Esophagus muscularis mucosa (tissue), 3 donors: ENCODE results near the gene TUBGCP2.

Experiments
- CTCF ChIP-seq, 3 experiments: fragments of 200-600 bp in 2 of 3; fragments of 450-650 bp in 1 of 3; sonication (generic) in 2 of 3; IDR thresholded peaks; one replicate each; pipeline ENCODE4 v1.5.1; 2017 to 2019; ENCODE audit warnings: antibody characterized with exemption in 3 of 3, mild to moderate bottlenecking in 2 of 3, moderate library complexity in 1 of 3
- POLR2AphosphoS5 ChIP-seq, 2 donors: sonication (generic); formaldehyde crosslinking; IDR thresholded peaks; one replicate each; pipeline ENCODE4 v1.6.1; 2017; ENCODE audit warnings: antibody characterized with exemption in 2 of 2

GRCh38 chr10:133325440-133326222 is 17.0 kb upstream of the TUBGCP2 start:
- TF ChIP-seq CTCF (IDR thresholded peaks at IDR 0.05) = no peak
- TF ChIP-seq POLR2AphosphoS5 (IDR thresholded peaks at IDR 0.05) = no peak
